Gastroesophageal sphincter (tissue), 4 donors: ENCODE measurements around the gene HJV. TPM values are rescaled to one million over a fixed set of nuclear protein-coding genes. Genes with fewer than 3 reads are reported as not detected.
"Not testable (repeated sequence)": the region's sequence is repeated elsewhere in the genome, so short reads cannot be mapped to it uniquely, and the experiment has no call there.

Source experiments
- ATAC-seq: fragments of 150-250 bp; one replicate; pipeline ENCODE4 v1.9.1; 2016; ENCODE audit warnings: mild to moderate bottlenecking, moderate library complexity
- H3K27ac ChIP-seq, 4 donors: fragments of 200-600 bp; sonication (generic) in 3 of 4; 1 replicate in 3 of 4; 2 replicates in 1 of 4; pipeline ENCODE4 v1.5.1; 2016 to 2019
- H3K27me3 ChIP-seq: fragments of 200-600 bp; sonication (generic); one replicate; pipeline ENCODE4 v1.5.1; 2019
- H3K36me3 ChIP-seq, 2 donors: fragments of 200-600 bp; sonication (generic); one replicate each; pipeline ENCODE4 v1.5.1; 2019; ENCODE audit warnings: control low read depth in 1 of 2
- H3K4me1 ChIP-seq, 3 donors: fragments of 200-600 bp; sonication (generic); 1 replicate in 2 of 3; 2 replicates in 1 of 3; pipeline ENCODE4 v1.5.1; 2016 to 2019; ENCODE audit warnings: control low read depth in 2 of 3
- H3K4me3 ChIP-seq, 2 donors: fragments of 200-600 bp; sonication (generic); one replicate each; pipeline ENCODE4 v1.5.1; 2019; ENCODE audit warnings: mild to moderate bottlenecking in 1 of 2, moderate library complexity in 1 of 2
- H3K9me3 ChIP-seq, 3 donors: fragments of 200-600 bp; sonication (generic); one replicate each; pipeline ENCODE4 v1.5.1; 2017 to 2019; ENCODE audit warnings: control low read depth in 2 of 3
- EP300 ChIP-seq: sonication (generic); formaldehyde crosslinking; IDR thresholded peaks from one replicate; pipeline ENCODE4 v1.6.1; 2017; ENCODE audit warnings: antibody characterized with exemption, mild to moderate bottlenecking
- POLR2A ChIP-seq, 2 donors: fragments of 450-650 bp; IDR thresholded peaks; one replicate each; pipeline ENCODE4 v1.6.1; 2017; ENCODE audit warnings: antibody characterized with exemption in 2 of 2, mild to moderate bottlenecking in 2 of 2, moderate library complexity in 1 of 2
- POLR2AphosphoS5 ChIP-seq: sonication (generic); formaldehyde crosslinking; IDR thresholded peaks from one replicate; pipeline ENCODE4 v1.6.1; 2017; ENCODE audit warnings: antibody characterized with exemption
- WGBS, 2 donors: methylation state at CpG; one replicate each; pipeline ENCODE4 v1.1.5; 2018; ENCODE audit warnings: low coverage in 1 of 2; 5-methylcytosine and 5-hydroxymethylcytosine counted together
- total RNA-seq, 4 donors: library from RNA; depleted of rRNA; stranded (reverse); fragments of >200 nt; gene quantifications; one replicate each; pipeline ENCODE4 v1.1.0, GENCODE V29; 2016
- TF ChIP-seq, protein P1 (sequence below), 4 experiments: fragments of 200-600 bp in 2 of 4; fragments of 450-650 bp in 2 of 4; sonication (generic) in 1 of 4; IDR thresholded peaks; one replicate each; pipeline ENCODE4 v1.5.1; 2017 to 2019; ENCODE audit warnings: antibody characterized with exemption in 4 of 4, mild to moderate bottlenecking in 2 of 4, moderate library complexity in 2 of 4

HJV gene
- total RNA-seq, 4 donors from 2014 or later, result 0.77 TPM; not detected in 3

DNA sequence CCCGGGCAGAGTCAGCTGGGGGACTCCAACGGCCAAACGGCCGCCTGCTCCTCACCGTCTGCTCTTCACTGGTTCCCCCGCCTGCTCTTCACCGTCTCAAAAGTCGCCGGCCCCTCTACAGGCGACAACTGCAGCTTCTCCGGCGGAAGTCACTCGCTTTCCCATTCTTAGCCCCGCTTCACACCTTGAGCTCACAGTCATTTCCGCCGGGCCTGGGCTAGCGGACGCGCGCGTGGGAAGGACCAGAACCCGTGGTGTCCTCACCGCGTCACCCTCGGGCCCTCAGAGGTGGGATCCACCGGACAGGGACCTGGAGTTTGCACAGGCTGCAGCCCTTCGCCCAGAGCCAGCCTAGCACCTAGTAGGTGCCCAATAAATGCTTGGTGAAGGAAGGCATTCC is 27.9 kb upstream of the HJV start:
- no CpG with 5 or more reads among the region's 27 CpGs for WGBS, 2 donors
- no peaks in the 10 kb centered on the region for H3K27me3 ChIP-seq
- H3K36me3 ChIP-seq, result no peaks in the 10 kb centered on the region
- TF ChIP-seq EP300 (no peak), POLR2A (IDR thresholded peaks at IDR 0.05) (no peak), POLR2AphosphoS5 (no peak)
- TF ChIP-seq, protein P1, sequence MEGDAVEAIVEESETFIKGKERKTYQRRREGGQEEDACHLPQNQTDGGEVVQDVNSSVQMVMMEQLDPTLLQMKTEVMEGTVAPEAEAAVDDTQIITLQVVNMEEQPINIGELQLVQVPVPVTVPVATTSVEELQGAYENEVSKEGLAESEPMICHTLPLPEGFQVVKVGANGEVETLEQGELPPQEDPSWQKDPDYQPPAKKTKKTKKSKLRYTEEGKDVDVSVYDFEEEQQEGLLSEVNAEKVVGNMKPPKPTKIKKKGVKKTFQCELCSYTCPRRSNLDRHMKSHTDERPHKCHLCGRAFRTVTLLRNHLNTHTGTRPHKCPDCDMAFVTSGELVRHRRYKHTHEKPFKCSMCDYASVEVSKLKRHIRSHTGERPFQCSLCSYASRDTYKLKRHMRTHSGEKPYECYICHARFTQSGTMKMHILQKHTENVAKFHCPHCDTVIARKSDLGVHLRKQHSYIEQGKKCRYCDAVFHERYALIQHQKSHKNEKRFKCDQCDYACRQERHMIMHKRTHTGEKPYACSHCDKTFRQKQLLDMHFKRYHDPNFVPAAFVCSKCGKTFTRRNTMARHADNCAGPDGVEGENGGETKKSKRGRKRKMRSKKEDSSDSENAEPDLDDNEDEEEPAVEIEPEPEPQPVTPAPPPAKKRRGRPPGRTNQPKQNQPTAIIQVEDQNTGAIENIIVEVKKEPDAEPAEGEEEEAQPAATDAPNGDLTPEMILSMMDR (IDR thresholded peaks at IDR 0.05), result no peak
- no peak for ATAC-seq
- H3K4me3 ChIP-seq, result no peak overlapping the region
- no peak overlapping the region for H3K27ac ChIP-seq
- peaks cover 0 to 10% (median 0%) of the 10 kb centered on the region in 3 donors for H3K4me1 ChIP-seq
- no peaks in the 10 kb centered on the region for H3K9me3 ChIP-seq

DNA sequence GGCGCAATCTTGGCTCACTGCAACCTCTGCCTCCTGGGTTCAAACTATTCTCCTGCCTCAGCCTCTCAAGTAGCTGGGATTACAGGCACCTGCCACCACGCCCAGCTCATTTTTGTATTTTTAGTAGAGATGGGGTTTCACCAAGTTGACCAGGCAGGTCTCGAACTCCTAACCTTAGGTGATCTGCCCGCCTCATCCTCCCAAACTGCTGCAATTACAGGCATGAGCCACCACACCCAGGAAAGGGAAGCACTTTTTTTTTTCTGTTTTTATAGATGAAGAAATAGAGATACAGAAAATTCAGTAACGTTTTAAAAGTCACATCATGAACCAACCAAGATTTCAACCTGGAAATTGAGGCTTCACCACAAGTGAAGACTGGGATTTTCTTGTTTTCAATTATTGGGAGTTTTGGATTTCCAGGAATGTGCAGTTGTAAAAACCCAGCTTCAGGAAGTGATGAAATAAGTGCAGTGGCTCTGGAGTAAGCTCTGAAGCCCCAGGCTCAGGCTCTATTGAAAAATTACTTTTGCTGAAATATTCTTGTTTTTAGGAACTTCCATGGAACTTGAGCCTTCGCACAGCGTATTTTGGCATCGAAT is 27.1 kb upstream of the HJV start:
- not testable (repeated sequence) for H3K27ac ChIP-seq, H3K9me3 ChIP-seq, H3K27me3 ChIP-seq, H3K36me3 ChIP-seq, ATAC-seq, H3K4me3 ChIP-seq
- peaks cover 0 to 10% (median 0%) of the 10 kb centered on the region in 3 donors for H3K4me1 ChIP-seq
- WGBS, 2 donors, result 85 to 94% methylated on average over 5 to 8 of the region's 8 CpGs

DNA sequence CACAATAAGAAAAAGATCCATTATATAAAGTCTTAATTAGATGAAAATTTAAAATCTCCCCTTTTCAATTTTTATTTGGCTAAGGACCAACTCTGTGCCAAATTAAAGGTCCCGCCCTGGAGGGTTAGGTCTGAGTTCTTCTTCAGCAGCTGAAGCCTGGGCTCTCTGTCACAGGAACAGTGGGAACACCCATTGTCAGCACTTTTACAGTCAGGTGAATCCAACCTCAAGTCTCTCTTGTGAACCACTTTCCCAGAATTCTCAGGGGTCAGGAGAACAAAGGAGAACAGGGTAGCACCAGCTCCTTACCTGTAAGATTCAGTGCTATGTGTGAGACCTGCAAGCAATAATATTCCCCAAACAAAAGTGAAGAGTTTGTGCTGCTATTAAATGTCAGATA is 25.1 kb upstream of the HJV start:
- 91 to 93% methylated on average over 1 of the region's 1 CpG for WGBS, 2 donors
- H3K4me3 ChIP-seq, result no peak overlapping the region
- no peaks in the 10 kb centered on the region for H3K36me3 ChIP-seq
- H3K4me1 ChIP-seq, result peaks cover 0 to 4% (median 0%) of the 10 kb centered on the region in 3 donors
- no peak for ATAC-seq
- TF ChIP-seq, protein P1 (IDR thresholded peaks at IDR 0.05), result no peak
- TF ChIP-seq EP300, result no peak
- TF ChIP-seq POLR2AphosphoS5, result no peak
- no peak for TF ChIP-seq POLR2A (IDR thresholded peaks at IDR 0.05)
- no peaks in the 10 kb centered on the region for H3K9me3 ChIP-seq
- H3K27ac ChIP-seq, result no peak overlapping the region
- no peaks in the 10 kb centered on the region for H3K27me3 ChIP-seq

DNA sequence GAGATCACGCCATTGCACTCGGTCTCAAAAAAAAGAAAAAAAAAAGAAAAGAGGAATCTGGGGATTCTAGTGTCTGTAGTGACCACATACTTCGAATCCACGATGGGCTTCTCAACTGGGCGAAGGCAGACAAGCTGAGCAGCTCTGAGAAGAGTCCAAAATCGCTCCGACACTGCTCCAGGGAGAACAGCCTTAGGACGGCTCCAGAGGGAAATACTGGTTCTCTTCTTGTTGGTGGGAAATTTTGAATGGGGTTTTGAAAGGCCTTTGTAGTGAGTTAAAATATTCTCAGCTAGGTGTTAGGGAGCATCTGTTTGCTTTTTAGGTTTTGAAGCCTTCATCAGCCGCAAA is 18.3 kb upstream of the HJV start:
- Histone ChIP-seq H3K4me1 (peaks cover 0 to 43% (median 0%) of the 10 kb centered on the region in 3 donors), H3K4me3 (peak overlapping the region; percentile 59 to 67), H3K27me3 (no peaks in the 10 kb centered on the region), H3K9me3 (no peaks in the 10 kb centered on the region), H3K27ac (peak overlapping the region; percentile 84 to 95 (median 94)), H3K36me3 (no peaks in the 10 kb centered on the region)
- 40 to 47% methylated on average over 5 to 9 of the region's 9 CpGs for WGBS, 2 donors
- TF ChIP-seq EP300 (no peak), POLR2AphosphoS5 (no peak), POLR2A (IDR thresholded peaks at IDR 0.05) (no peak)
- TF ChIP-seq, protein P1 (IDR thresholded peaks at IDR 0.05), result no peak
- no peak for ATAC-seq

DNA sequence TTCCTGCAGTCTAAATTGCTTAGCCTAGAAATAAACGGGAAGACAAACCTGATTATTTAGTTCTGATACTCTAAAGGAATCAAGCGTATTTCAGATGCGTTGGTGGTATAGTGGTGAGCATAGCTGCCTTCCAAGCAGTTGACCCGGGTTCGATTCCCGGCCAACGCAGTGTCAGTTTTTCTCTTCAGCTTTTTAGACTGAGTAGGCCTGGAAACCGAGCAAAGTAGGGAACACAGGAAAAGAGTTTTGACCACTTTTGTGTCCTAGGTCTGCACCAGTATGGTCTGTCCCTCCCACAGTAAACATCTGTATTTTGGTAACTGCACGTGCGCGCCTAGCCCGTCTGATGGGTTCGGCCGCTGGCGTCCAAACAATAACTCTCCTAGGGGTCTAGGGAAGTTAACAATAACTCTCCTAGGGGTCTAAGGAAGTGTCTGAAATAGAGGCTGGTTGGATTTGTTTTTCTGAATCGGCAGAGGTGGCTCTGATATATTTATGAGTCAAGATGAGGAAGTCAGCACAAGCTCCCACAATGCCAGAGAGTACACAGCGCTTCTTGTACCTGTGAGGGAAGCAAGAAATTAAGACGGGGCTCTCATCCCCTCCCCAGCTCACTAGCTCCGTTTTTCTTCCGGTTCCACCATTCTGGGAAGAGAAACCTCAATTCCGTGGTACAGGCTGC is 15.6 kb upstream of the HJV start:
- ATAC-seq, result peak; percentile 56
- no peaks in the 10 kb centered on the region for H3K9me3 ChIP-seq
- no peaks in the 10 kb centered on the region for H3K36me3 ChIP-seq
- H3K4me3 ChIP-seq, result peak overlapping the region; percentile 59 to 67
- H3K4me1 ChIP-seq, result peaks cover 0 to 49% (median 0%) of the 10 kb centered on the region in 3 donors
- WGBS, 2 donors, result 0 to 1% methylated on average over 8 to 12 of the region's 21 CpGs
- no peaks in the 10 kb centered on the region for H3K27me3 ChIP-seq
- TF ChIP-seq EP300 (no peak), POLR2AphosphoS5 (peak; percentile 45), POLR2A (IDR thresholded peaks at IDR 0.05) (no peak)
- TF ChIP-seq, protein P1 (IDR thresholded peaks at IDR 0.05), result no peak
- peak overlapping the region; percentile 84 to 95 (median 94) for H3K27ac ChIP-seq
